T-helper 9 cell (primary cell): ENCODE data around the gene HNRNPD.
A peak's percentile ranks its signal among the peaks of the same experiment; 100 is the strongest.
"Not testable (repeated sequence)": the region's sequence is repeated elsewhere in the genome, so short reads cannot be mapped to it uniquely, and the experiment has no call there.

Experiments used
- DNase-seq: peaks from one replicate; pipeline ENCODE4 v3.0.0-alpha.2; 2020

The HNRNPD gene

GRCh38 chr4:82372517-82373485 is 990 bp downstream of the HNRNPD start:
- peak; percentile 58 for DNase-seq

- no peak for DNase-seq
Measured at GRCh38 chr4:82371497-82371896, 2.3 kb downstream of the HNRNPD start.

- DNase-seq = no peak
Measured at GRCh38 chr4:82367438-82368097, 6.2 kb downstream of the HNRNPD start.

GRCh38 chr4:82366431-82366830 is 7.4 kb downstream of the HNRNPD start:
- not testable (repeated sequence) for DNase-seq

- no peak for DNase-seq
Measured at GRCh38 chr4:82363896-82364487, 9.8 kb downstream of the HNRNPD start.

- DNase-seq = no peak
Measured at GRCh38 chr4:82362565-82362964, 11.2 kb downstream of the HNRNPD start.

GRCh38 chr4:82360298-82361177 is 13.3 kb downstream of the HNRNPD start:
- DNase-seq = no peak

- no peak for DNase-seq
Measured at GRCh38 chr4:82358847-82359246, 14.9 kb downstream of the HNRNPD start.

- no peak for DNase-seq
Measured at GRCh38 chr4:82357640-82358039, 16.2 kb downstream of the HNRNPD start.

GRCh38 chr4:82354788-82355187 is 19.0 kb downstream of the HNRNPD start:
- no peak for DNase-seq

- DNase-seq = no peak
Measured at GRCh38 chr4:82352825-82353366, 20.9 kb downstream of the HNRNPD start.

GRCh38 chr4:82352118-82352824 is 21.5 kb downstream of the HNRNPD start:
- no peak for DNase-seq

GRCh38 chr4:82346126-82346525 is 27.7 kb downstream of the HNRNPD start:
- no peak for DNase-seq

GRCh38 chr4:82335043-82335442 is 38.7 kb downstream of the HNRNPD start:
- DNase-seq = no peak

GRCh38 chr4:82333641-82334040 is 40.1 kb downstream of the HNRNPD start:
- not testable (repeated sequence) for DNase-seq

- no peak for DNase-seq
Measured at GRCh38 chr4:82331814-82332213, 42.0 kb downstream of the HNRNPD start.

- no peak for DNase-seq
Measured at GRCh38 chr4:82320351-82320750, 53.4 kb downstream of the HNRNPD start.

GRCh38 chr4:82303063-82303462 is 70.7 kb downstream of the HNRNPD start:
- DNase-seq = not testable (repeated sequence)
